GM21576 (cell line): ENCODE measurements around the gene ADIPOR2.
"Not testable (repeated sequence)": the region's sequence is repeated elsewhere in the genome, so short reads cannot be mapped to it uniquely, and the experiment has no call there.

Experiments used
- ATAC-seq: cut with Tn5 transposase; IDR thresholded peaks from one replicate; pipeline ENCODE4 v1.9.1; 2021; ENCODE audit warnings: mild to moderate bottlenecking, moderate library complexity; ENCODE audit not compliant: unreplicated experiment

Gene ADIPOR2

DNA sequence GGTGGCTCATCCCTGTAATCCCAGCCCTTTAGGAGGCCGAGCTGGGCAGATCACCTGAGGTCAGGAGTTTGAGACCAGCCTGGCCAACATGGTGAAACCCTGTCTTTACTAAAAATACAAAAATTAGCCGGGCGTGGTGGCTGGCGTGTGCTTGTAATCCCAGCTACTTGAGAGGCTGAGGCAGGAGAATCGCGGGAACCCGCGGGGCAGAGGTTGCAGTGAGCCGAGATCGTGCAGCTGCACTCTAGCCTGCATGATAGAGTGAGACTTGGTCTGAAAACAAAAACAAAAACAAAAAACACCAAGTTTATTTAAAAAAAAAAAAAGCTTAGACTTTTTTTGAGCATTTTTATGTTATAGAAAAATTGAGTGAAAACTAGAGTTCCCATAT, 40.8 kb downstream of the ADIPOR2 start:
- not testable (repeated sequence) for ATAC-seq

DNA sequence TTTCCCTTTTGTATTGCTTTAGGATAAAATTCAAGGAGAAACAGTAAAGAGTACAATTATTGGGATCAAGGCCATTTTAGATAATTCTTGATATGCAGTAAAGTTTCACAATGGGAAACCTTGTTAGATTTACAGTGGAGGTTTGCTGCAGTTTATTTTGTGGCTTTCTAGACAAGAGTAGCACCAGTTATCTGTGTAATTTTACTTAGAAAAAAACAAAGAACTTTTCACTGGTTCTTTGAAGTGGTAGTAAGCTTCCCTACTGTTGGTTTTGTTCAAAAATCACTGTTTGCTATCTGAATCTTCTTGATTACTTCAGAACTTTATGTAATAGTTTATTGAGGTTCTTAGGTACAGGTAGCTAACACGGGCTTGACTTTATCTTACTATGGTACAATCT, 42.0 kb downstream of the ADIPOR2 start:
- ATAC-seq = no peak

DNA sequence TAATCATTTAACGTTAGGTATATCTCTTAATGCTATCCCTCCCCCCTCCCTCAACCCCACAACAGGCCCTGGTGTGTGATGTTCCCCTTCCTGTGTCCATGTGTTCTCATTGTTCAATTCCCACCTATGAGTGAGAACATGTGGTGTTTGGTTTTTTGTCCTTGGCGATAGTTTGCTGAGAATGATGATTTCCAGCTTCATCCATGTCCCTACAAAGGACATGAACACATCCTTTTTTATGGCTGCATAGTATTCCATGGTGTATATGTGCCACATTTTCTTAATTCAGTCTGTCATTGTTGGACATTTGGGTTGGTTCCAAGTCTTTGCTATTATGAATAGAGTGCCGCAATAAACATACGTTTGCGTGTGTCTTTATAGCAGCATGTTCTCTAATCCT, 42.8 kb downstream of the ADIPOR2 start:
- not testable (repeated sequence) for ATAC-seq

DNA sequence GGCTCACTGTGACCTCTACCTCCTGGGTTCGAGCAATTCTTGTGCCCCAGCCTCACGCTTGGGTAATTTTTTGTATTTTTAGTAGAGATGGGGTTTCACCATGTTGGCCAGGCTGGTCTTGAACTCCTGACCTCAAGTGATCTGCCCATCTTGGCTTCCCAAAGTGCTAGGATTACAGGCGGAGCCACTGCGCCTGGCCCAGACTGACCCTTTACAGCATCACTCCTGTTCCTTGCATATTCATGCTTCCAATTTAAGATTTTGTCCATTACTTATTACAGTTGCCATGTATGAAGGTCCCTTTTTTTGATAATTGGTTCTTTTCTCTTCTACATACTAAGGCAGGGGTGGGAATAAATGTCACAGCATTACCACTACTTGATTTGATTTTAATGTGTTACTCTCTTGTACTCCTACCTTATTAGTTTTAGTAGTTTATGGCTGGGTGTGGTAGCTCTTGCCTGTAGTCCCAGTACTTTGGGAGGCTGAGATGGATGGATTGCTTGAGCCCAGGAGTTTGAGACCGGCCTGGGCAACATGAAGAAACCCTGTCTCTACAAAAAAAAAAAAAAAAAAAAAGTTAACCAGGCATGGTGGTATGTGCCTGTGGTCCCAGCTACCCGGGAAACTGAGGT, 46.9 kb downstream of the ADIPOR2 start:
- no peak for ATAC-seq

DNA sequence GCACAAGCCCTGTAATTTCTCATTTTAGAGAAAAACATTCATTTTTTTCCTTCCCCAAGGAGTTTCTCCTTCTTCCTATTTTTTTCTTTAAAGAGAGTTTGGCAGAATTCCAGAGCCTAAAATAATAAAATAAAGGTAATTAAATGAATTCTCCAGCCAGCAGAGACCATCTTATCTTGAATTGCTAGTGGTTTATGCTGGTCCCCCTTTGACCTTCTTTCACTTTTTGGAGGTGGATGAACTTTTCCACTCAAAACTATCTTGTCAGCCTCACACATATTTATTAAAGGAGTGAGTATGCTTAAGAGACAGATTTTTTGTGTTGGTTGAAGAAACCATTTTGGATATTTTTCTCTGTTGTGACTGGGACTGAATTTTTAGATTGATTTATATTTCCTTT, 47.6 kb downstream of the ADIPOR2 start:
- ATAC-seq = no peak

DNA sequence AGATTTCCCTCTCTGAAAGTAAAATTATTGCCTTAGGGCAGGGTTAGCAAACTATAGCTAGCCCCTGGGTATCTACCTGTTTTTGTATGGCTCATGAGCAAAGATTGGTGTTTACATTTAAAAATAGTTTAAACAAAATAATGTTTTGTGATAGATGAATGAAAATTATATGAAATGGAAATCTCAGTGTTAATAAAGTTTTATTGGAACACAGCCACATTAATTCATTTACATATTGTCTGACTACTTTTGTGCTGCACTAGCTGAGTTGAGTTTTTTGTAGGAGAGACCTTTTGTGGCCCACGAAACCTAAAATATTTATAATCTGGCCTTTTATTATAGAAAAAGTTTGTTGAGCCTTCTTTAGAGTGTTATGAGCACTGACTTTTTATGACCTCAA, 48.5 kb downstream of the ADIPOR2 start:
- ATAC-seq = no peak

DNA sequence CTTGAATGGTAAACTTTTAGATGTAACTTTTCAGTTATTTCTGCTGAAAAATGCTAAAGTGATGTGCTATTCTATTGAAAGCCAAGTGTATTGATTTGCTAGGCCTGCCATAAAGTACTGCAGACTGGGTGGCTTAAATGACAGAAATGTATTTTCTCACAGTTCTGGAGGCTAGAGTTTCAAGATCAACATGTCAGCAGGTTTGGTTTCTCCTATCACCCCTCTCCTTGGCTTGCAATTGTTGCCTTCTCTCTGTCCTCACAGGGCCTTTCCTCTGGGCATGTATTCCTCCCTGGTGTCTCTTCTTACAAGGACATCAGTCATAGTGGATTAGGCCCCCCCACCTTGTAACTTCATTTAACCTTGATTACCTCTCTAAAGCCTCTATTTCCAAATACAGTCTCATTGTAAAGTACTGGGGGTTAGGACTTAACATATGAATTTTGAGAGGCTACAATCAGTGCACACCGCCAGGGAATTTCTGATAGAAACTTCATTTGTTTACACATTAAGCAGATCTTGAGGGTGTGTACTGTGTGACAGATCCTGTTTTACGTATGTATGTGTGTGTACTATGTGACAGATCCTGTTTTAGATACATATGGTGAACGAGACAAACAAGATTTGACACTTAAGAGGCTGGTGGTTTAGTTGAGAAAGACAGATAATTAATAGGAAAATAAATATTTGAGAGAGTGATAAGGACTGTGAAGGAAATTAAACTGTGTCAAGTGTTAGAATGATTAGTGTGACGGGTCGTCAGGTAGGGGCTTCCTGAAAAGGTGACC, 49.5 kb downstream of the ADIPOR2 start:
- no peak for ATAC-seq

DNA sequence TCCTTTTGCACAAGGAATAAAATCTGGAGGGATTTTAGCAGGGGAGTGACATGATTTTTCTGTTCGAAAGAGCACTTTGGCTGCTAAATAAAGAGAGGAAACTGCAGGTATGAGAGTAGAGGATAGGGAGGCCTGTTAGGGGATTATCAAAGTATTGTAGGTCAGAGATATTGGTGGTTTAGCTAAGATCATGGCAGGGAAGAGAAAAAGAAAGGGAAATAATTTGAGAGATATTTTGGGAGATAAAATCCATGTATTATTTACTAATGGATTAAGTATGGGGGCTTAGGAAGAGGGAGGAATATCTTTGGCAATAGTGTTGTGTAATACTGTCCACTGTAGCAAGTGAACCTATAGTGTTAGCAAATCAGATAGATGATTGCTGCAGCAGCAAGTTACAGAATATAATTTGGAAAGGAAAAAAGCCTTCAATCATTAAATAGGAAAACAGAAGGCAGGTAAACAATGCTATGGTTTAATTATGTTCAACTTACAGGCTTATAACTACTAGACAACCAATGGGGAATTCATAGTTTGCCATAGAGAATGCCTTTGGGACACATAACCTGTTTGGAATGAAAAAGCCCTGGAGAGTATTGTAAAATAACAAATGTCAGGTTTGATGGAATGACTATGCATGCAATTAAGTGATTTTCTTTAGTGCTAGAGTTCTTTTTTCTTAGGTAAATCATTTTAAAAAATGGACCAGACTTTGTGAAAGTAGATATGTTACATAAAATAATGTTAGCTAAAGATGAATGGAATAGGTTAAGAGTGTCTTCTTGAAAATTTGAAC, 50.5 kb downstream of the ADIPOR2 start:
- ATAC-seq = no peak

DNA sequence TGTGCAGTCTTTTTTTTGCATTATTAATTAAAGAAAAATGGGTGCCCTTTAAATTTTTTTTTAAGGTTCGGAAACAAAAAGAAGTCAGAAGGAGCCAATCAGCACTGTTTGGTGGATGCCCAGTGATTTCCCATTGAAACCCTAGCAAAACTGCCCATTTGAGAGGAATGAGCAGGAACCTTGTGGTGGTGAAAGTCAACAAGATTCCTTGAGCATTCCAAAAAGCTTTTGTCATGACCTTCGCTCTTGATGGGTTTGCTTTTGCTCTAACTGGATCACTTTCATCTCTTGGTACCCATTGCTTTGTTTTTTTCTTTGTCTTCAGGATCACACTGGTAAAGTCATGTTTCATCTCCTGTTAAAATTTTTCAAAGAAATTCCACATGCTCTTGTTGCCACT, 54.1 kb downstream of the ADIPOR2 start:
- no peak for ATAC-seq

DNA sequence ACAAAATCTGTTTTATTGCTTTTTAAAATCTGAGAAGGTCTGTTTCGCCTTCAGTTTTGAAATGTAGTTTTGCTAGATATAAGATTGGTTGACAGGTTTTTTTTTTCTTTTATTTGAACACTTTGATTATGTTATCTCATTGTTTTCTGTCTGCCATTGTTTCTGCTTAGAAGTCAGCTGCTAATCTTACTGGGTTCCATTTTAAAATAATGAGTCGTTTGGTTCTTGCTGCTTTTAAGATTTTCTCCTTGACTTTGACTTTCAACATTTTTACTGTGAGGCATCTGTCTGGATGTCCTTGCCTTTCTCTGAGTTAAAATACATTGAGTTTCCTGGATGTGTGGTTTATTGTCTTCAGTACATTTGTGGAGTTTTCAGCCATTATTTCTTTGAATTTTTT, 56.7 kb downstream of the ADIPOR2 start:
- ATAC-seq = no peak

DNA sequence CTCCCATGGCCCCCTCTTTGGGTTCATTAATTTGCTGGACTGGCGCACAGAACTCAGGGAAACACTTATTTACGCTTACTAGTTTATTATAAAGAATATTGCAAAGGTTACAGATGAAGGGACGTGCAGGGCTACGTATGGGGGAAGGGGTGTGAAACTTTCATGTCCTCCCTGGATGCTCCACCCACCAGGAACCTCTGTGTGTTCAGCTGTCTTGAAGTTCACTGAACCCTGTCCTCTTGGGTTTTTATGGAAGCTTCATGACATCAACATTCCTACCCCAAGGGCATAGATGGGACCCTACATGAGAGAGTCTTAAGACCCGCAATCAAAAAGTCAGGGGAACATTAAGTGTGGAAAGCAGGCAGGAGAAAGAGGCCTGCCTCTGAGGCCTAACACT, 58.1 kb downstream of the ADIPOR2 start:
- ATAC-seq = no peak

DNA sequence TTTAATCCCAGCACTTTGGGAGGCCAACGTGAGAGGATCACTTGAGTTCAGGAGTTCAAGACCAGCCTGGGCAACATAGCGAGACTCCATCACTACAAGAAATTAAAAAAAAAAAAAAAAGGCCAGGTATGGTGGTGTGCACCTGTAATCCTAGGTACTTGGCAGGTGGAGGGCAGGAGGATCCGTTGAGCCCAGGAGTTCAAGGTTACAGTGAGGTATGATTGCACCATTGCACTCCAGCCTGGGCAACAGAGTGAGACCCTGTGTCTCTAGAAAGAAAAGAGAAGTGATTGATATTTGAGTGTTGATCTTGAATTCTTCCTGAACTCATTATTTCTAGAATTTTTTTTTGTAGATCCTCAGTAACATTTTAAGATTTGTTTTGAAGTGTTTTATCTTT, 59.4 kb downstream of the ADIPOR2 start:
- ATAC-seq = no peak

DNA sequence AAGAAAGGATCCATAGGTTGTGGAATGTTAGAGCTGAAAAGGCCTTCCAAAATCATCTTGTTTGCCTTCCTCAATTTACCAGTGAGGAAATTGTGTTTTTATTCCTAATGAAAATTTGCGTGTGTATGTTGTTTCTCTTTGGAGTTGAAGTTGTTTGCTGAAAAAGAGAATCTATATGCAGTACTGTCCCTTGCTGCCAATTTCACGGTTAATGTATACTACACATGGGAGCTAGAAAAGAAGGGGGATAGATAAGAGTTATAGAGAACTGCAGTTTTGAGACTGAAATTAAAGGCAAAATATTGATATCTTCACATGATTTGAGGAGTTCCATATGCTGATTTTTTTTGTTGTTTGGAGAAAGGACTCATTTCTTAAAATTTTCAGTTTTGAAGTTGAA, 67.5 kb downstream of the ADIPOR2 start:
- no peak for ATAC-seq

DNA sequence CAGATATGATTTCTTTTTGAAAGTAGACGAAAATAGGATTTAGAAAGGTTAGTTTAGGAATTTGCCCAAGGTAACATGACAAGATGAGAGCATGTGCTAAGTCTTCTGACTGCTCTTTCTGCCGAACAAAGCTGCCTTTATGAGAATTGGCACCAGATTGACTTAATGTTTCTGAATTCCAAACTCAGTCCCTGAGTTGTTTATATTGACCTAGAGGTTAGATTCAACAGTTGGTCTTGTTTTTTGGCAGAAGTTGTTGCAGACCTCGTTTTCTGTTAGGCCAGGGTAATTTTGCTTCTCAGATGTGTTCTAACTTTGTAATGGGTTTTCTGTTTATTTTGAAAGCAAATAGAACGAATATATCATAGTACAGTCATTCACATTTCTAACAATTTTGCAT, 68.0 kb downstream of the ADIPOR2 start:
- ATAC-seq = no peak

DNA sequence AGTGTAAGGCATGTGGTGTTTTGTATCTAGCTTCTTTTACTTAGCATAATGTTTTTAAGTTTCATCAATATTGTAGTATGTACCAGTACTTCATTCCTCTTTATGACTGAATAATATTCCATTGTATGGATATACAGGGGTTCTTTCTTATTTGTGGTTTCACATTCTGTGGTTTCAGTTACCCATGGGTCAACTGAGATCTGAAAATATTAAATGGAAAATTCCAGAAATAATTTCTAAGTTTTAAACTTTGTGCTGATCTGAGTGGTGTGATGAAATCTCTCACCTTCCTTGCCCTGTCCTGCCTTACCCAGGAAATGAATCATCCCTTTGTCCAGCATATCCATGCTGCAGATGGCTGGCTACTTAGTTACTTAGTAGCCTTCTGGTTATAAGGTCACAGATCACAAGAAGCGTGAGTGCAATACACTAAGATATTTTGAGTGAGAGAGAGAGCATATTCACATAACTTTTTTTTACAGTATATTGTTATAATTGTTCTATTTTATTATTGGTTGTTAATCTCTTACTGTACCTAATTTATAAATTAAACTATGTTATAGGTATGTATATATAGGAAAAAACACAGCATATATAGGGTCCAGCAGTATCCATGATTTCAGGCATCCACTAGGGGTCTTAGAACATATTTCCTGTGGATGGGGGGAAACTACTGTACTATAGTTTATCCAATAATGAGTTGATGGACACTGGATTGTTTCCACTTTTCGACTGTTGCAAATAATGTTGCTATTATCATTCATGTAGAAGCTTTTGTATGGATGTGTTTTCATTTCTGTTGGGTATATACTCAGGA, 69.9 kb downstream of the ADIPOR2 start:
- no peak for ATAC-seq

DNA sequence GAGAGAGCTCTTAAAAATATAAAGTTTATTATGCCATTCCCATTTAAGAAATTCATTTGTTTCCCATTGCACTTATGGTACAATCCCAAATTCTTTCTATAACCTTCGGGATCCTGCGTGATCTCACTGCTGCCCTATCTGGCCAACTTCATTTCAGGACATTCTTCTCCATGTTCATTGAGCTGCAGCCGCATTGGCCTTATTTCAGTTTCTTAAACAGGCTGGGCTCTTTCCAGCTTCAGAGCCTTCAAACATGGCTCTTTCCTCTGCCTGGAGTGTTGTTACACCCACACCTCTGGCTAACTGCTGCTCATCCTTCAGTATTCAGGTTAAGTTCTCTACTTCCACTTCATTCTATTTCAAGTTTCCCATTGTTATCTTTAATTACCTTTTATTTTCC, 71.0 kb downstream of the ADIPOR2 start:
- no peak for ATAC-seq

DNA sequence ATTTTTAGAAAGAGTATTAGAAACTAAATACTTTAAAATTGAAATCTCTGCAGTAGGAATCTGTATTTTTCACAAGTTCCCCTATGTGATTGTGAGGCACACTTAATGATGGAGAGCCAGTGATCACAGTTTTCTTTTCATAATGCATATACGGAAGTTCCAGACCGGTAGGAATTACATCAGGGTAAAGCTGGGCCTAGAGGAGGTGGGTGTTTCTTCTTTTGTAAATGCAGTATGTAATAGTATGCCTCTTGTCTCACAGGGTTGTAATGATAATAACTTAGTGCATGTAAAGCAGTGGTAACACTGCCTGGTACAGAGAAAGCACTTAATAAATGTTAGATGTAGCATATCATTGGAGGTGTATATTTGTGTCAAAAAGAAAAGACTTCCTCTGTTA, 72.3 kb downstream of the ADIPOR2 start:
- ATAC-seq = no peak

DNA sequence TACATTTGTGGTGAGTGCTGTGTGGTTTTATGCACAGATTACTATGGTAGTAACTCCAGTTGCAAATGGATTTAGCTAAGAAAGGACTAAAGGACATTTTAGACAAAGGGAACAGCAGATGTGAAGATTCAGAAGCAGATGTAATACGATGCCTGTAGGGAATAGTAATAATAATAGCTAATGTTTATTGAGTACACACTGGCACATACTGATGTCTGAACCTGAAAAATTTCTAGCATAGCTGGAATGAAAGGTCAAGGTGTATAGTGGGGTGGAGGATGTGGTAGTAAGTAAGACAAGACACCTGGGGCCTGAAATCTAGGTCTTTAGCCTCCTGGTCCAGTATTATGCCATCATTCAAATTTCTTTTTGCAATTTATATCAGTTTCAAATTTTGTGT, 75.2 kb downstream of the ADIPOR2 start:
- ATAC-seq = no peak

DNA sequence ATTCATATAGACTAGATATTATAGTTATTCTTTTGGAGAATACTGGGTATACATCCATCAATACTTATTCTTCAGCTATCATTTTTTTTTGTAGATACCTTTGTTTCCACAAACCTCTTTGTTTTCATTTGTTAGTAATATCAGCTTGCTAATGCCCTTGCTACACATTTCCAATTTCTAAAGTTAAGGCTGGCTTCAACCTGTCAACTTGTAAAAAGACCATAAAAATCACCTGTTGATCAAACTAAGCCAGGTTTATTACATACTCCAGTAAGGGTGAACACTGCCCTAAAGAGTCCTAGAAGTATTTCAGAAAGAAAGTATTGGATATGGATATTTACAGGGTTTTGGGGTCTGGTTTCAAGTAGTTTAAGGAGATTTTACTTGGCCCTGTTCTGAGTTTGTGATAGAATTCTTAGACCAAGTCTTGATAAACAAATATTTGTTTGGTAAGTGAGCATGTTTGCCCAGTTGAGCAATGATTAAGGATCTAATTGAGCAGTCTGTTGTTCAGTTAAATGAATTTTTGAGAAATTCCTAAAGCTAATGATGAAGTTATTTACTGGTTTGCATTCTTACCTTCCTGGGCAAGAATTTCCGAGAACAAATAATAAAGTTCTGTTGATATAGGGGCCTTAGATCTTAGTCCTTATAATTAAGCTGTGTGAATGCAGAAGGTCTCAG, 76.7 kb downstream of the ADIPOR2 start:
- ATAC-seq = no peak

DNA sequence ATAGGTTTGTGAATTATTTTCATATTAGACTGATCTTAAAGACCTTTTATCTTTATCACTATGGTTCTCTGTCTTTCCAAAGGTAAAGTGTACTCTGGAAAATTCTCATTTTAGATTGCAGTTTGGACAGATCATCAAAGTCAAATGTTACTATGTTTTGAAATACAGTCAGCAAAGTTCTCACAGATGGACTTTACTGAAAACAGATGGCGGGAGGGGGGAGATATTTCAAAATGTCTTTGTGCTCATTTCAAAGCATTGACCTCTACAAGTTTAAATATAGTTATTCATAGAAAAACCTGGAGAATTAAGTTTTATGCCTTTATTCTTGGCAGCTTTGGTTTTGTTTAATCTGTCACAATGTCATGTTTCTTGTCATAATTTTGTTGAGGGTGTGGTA, 77.7 kb downstream of the ADIPOR2 start:
- ATAC-seq = no peak
